OCI-LY3 (cell line): ENCODE measurements around the gene GABRG3.

Source experiments
- H2AFZ ChIP-seq: fragments of 200-600, 300-600 bp; shearing (Covaris generic); 2 replicates; pipeline ENCODE4 v1.6.0; 2014; ENCODE audit warnings: antibody characterized with exemption, low read depth, low read length
- H3K27ac ChIP-seq: fragments of 200-600, 300-600 bp; sonication (generic); 2 replicates; pipeline ENCODE4 v1.5.1; 2014; ENCODE audit warnings: mild to moderate bottlenecking, low read length, moderate library complexity, mixed read lengths
- H3K27me3 ChIP-seq: fragments of 200-600, 300-600 bp; sonication (generic); 2 replicates; pipeline ENCODE4 v1.6.1; 2014; ENCODE audit warnings: low read depth, low read length, mixed read lengths
- H3K36me3 ChIP-seq: fragments of 200-600, 300-600 bp; sonication (generic); replicated peaks from 2 replicates; pipeline ENCODE3; 2014; ENCODE audit warnings: low read depth, low read length, mixed read lengths
- H3K4me1 ChIP-seq: fragments of 300-600, 200-600 bp; sonication (generic); 2 replicates; pipeline ENCODE4 v1.6.1; 2014; ENCODE audit warnings: low read length, mixed read lengths
- H3K4me2 ChIP-seq: fragments of 200-600, 300-600 bp; sonication (generic); 2 replicates; pipeline ENCODE4 v1.6.1; 2014; ENCODE audit warnings: low read length, mixed read lengths
- H3K4me3 ChIP-seq: fragments of 300-600, 200-600 bp; sonication (generic); 2 replicates; pipeline ENCODE4 v1.5.1; 2014; ENCODE audit warnings: antibody characterized with exemption, mild to moderate bottlenecking, low read length, moderate library complexity
- H3K79me2 ChIP-seq: fragments of 300-600, 200-600 bp; shearing (Covaris generic); 2 replicates; pipeline ENCODE4 v1.6.1; 2014; ENCODE audit warnings: mild to moderate bottlenecking, low read length, mixed read lengths
- H3K9ac ChIP-seq: fragments of 300-600, 200-600 bp; shearing (Covaris generic); 2 replicates; pipeline ENCODE4 v1.6.0; 2014; ENCODE audit warnings: mild to moderate bottlenecking, low read length, moderate library complexity
- H3K9me3 ChIP-seq: fragments of 200-600, 300-600 bp; shearing (Covaris generic); 2 replicates; pipeline ENCODE4 v1.6.1; 2014; ENCODE audit warnings: low read length, mixed read lengths; ENCODE audit not compliant: insufficient read depth
- H4K20me1 ChIP-seq: fragments of 200-600, 300-600 bp; sonication (generic); 2 replicates; pipeline ENCODE4 v1.6.1; 2016; ENCODE audit warnings: low read length, mixed read lengths; ENCODE audit not compliant: insufficient read depth
- EZH2phosphoT487 ChIP-seq: fragments of 200-600 bp; shearing (Covaris generic); IDR thresholded peaks from 2 replicates; pipeline ENCODE4 v1.6.1; 2018; ENCODE audit warnings: antibody characterized with exemption, mixed run types, low read depth
- TF ChIP-seq, protein P1 (sequence below): fragments of 200-600, 300-600 bp; sonication (generic); IDR thresholded peaks from 2 replicates; pipeline ENCODE4 v1.5.1; 2014; ENCODE audit warnings: antibody characterized with exemption, low read length, low read depth

The GABRG3 gene

DNA sequence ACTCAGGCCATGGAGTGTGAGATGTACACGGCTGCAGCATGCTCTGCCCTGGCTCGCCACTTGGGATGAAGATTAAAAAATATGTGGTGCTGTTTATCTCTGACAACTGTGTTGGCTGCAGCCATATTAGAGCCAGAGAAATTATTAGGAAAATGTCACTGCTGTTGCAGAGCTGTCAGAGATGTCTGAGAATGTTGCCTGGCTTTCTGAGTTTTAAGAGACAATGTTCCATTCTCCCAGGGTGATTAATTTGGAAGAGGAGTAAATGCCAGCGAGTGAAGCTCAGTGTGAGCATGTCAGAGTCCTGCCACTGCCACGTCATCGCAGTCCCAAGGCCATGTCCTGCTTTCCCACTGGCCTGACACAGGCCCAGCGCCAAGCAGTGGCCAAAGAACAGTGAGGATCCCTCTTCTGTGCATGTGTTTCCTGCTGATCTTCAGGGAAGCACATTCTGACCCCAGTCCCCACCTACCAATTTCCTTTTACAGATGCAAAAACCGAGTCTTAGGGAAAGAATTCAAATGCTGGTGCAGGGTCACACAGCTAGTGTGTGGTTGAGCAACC, 370.9 kb downstream of the GABRG3 start:
- Histone ChIP-seq H3K4me2 (no peak overlapping the region), H3K4me1 (no peaks in the 10 kb centered on the region), H3K27me3 (no peaks in the 10 kb centered on the region), H3K27ac (no peak overlapping the region), H3K79me2 (no peaks in the 10 kb centered on the region), H3K4me3 (no peak overlapping the region), H3K9ac (no peak overlapping the region), H2AFZ (no peak overlapping the region), H4K20me1 (no peaks in the 10 kb centered on the region), H3K9me3 (no peaks in the 10 kb centered on the region), H3K36me3 (no peaks in the 10 kb centered on the region)
- TF ChIP-seq, protein P1, sequence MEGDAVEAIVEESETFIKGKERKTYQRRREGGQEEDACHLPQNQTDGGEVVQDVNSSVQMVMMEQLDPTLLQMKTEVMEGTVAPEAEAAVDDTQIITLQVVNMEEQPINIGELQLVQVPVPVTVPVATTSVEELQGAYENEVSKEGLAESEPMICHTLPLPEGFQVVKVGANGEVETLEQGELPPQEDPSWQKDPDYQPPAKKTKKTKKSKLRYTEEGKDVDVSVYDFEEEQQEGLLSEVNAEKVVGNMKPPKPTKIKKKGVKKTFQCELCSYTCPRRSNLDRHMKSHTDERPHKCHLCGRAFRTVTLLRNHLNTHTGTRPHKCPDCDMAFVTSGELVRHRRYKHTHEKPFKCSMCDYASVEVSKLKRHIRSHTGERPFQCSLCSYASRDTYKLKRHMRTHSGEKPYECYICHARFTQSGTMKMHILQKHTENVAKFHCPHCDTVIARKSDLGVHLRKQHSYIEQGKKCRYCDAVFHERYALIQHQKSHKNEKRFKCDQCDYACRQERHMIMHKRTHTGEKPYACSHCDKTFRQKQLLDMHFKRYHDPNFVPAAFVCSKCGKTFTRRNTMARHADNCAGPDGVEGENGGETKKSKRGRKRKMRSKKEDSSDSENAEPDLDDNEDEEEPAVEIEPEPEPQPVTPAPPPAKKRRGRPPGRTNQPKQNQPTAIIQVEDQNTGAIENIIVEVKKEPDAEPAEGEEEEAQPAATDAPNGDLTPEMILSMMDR, result no peak
- no peak for TF ChIP-seq EZH2phosphoT487

DNA sequence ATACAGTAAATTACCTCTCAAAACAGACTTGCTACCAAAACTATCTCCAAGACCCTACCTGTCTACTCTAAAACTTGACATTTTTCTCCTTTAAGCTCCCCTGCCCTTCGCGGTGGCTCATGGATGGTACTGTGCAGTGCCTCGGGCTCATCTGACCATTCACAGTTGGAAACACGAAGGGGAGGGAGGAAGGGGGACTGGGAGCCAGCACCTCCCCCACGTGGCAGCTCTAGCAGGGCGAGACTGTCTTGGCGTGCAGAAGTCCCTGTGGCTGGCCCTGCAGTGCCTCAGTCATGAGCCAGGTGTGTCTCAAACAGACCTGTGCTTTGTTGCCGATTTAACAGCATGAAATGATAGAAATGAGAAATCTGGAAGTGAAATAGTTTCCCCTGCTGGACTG, 372.0 kb downstream of the GABRG3 start:
- Histone ChIP-seq H3K79me2 (no peaks in the 10 kb centered on the region), H3K27ac (no peak overlapping the region), H3K36me3 (no peaks in the 10 kb centered on the region), H2AFZ (no peak overlapping the region), H3K4me1 (no peaks in the 10 kb centered on the region), H3K9me3 (no peaks in the 10 kb centered on the region), H3K9ac (no peak overlapping the region), H4K20me1 (no peaks in the 10 kb centered on the region), H3K4me2 (no peak overlapping the region), H3K27me3 (no peaks in the 10 kb centered on the region), H3K4me3 (no peak overlapping the region)
- no peak for TF ChIP-seq EZH2phosphoT487
- TF ChIP-seq, protein P1, result no peak

DNA sequence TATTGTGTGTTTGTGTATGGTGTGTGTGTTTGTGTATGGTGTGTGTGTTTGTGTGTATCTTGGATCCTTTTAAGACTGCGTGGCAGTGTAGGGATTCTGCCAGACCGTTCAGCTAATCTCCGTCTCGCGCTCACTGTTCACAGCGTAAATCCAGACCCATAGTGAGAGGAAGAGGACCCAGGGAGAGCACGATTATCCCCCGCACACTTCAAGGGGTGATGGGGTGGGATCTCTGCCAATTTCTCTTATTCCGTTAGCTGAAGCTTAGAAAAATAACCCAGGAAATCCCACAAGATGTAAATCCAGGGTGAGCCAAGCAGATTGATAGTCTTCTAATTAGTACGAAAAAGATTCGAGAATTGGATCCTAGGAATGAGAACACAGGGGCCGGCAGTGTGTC, 381.2 kb downstream of the GABRG3 start:
- Histone ChIP-seq H3K27ac (no peak overlapping the region), H2AFZ (no peak overlapping the region)
- no peak for TF ChIP-seq EZH2phosphoT487
- TF ChIP-seq, protein P1, result no peak

DNA sequence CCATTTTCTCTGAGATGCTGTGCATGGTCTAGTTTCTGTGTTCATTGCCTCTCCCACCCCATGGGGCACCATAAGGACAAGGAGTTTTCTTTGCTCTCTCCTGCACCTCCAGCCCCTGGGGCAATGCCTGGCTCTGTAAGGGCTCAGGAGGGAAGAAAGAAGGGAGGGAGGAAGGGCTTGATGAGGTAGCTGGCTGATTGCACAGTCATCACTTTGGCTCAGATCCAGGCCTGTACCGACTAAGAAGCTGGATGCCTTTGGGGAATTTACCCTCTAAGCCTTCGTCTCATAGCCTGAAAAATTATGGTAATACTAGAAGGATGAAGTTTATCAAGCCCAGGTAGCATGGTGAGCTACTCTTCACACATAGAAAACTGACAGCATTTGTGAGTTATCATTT, 382.9 kb downstream of the GABRG3 start:
- no peak overlapping the region for H3K4me2 ChIP-seq
- H3K9ac ChIP-seq, result no peak overlapping the region
- H3K4me3 ChIP-seq, result no peak overlapping the region
- no peaks in the 10 kb centered on the region for H3K79me2 ChIP-seq
- H3K36me3 ChIP-seq, result no peaks in the 10 kb centered on the region
- H2AFZ ChIP-seq, result no peak overlapping the region
- H3K27me3 ChIP-seq, result no peaks in the 10 kb centered on the region
- no peaks in the 10 kb centered on the region for H4K20me1 ChIP-seq
- H3K9me3 ChIP-seq, result no peaks in the 10 kb centered on the region
- H3K4me1 ChIP-seq, result no peaks in the 10 kb centered on the region
- no peak overlapping the region for H3K27ac ChIP-seq
- TF ChIP-seq, protein P1, result no peak
- no peak for TF ChIP-seq EZH2phosphoT487

More for the DNA sequence above, 381.2 kb downstream of the GABRG3 start:
- H4K20me1 ChIP-seq, result no peaks in the 10 kb centered on the region
- no peak overlapping the region for H3K4me2 ChIP-seq
- no peaks in the 10 kb centered on the region for H3K27me3 ChIP-seq
- H3K36me3 ChIP-seq, result no peaks in the 10 kb centered on the region
- no peaks in the 10 kb centered on the region for H3K79me2 ChIP-seq
- no peak overlapping the region for H3K4me3 ChIP-seq
- no peaks in the 10 kb centered on the region for H3K4me1 ChIP-seq
- H3K9me3 ChIP-seq, result no peaks in the 10 kb centered on the region
- H3K9ac ChIP-seq, result no peak overlapping the region
